NCI-H187 treated with DMSO at 0.1 percent for 48 hours (cell line): Measurements from ENCODE around the gene EXOC4.

Source experiments
- DNase-seq: peaks from one replicate; lab custom pipeline; 2025; lab: John Stamatoyannopoulos, UW

The EXOC4 gene

DNA sequence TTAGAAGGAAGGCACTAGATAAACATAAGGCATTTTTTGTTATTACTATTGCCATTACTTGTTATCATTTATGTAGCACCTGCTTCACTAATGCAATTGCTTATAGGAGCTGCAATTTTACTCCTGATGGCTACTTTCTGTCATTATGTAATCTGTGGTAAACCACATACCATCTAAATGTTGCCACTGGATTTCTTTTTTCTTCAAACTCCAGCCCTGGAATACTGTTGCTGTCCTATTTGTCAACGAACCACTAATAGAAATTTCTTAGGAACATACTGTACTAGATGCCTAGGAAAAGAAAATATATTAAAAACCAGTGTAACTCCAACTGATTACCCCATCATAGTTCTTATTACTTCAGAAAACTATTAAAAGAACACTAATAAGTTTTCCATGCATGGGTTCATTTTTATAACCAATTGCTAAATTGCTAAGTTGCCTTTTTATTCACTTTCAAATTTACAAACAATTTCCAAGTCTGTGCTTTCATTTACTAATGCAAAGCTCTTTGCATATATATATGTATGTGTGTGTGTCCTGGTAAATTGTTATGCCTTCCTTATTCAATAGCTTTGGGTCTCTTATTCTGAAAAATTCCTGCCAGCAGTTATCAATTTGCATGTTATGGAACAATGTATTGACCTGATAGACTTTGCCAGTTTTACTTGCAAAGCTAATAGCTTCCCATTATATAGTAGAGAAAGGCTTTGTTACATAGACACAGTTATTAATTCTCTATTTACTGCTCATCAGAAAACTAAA is 287.4 kb downstream of the EXOC4 start:
- no peak for DNase-seq

DNA sequence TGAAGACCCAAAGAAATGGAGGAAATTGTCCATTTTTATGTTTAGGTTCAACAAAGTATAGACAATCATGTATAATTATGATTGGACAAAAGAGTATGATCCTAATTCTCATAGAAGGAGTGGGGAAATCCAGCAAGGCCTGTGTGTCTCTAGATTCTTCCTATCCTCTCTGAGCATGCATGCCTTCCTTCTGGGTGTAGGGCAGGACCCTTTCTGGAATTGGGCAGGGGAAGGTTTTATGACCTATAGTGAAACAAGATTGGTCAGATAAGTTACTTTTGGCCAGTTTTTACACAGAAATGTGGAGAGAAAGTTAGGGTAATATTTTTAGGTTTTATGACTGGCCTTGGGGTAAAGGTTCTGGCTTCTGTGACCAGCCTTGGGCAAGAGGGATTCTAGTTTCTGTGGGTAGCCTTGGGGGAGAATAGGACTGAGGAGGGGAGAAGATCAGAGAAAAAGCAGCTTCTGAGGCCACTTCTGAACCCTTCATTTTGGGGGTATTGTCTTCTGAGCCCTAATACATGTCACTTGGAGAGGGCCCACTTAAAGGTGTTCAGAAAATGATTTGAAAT is 289.4 kb downstream of the EXOC4 start:
- DNase-seq: no peak

DNA sequence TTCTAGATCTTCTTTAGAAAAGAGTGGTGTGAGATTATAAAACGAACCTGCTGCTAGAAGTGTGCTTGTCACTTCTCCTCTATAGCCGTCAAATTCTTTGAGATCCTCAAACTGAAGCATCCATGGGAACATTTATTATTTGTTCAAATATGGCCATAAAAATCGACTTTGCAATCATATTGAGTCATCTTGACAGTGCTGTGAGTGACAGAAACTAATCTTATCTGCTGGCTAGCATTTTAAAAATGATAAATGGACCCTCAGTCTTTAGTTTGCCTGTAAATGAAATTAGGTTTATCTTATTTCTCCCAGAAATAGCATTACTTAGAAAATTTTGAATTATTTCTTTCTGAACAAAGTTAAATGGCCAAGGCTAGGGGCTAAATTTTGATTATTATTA is 290.8 kb downstream of the EXOC4 start:
- no peak for DNase-seq

DNA sequence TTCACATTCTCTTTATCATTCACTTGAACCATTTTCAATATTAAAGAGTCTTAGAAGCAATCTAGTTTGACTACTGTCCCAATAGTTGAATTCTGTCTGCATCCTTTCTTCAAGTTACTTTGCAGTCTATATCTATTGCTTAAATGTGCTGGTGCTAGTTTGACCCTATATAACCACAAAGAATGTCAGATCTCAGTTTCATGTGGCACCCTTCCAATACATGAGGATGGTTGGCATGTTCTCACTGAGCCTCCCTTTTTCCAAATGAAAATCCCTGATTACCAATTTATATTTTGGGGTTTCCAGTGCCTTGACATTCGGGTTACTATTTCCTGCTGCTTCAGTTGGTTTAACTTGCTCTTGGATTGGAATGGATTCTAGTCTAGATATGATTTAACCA is 292.7 kb downstream of the EXOC4 start:
- no peak for DNase-seq

DNA sequence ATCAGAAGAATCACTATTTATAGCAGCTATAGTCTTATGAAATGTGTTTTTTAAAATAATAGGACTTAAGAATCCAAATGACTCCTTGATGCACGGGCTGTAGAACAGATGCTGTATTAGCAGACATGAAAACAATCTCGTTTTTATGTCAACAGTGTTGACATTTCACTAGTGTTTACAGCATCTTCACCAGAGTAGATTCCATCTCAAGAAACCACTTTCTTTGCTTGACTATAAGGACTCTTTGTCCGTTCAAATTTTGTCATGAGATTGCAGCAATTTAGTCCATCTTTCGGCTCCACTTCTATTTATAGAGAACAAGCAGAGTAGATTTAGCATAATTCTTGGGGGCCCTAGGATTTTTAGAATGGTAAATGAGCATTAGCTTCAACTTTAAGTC is 295.1 kb downstream of the EXOC4 start:
- no peak for DNase-seq

DNA sequence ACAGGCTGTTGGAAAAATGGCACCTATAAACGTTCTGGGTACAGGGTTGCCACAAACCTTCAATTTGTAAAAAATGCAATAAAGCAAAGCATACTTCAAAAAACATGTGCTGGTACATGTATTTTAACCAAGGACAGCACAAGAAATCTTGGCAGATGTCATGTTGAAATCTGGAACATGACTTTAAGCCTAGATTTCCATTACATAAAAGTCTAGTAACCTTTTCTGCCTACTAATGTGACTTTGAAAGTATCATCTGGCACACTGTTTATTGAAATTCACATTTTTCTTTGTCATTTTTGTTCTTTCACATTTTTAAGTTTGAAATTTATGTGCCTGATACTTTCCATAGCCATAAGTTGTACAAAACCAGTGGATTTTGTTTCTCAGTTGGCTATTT is 296.8 kb downstream of the EXOC4 start:
- DNase-seq: no peak

DNA sequence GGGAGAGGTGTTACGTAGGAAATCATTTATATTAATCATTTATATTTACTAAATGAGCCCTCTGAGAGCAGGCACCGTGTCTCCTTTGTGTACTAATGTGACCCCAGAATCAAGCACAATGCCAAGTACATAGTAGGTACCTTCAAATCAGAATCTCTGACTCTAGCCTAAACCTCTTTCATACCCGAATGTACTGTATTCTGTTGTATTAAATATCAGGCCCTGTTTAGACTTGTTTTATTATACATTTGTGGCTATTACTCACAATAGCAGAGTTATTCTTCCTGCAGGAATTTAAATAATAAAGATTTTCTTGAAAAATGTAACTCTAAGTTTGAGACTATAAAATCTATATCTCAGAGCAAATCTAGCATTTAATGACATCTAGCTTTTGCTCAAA is 297.3 kb downstream of the EXOC4 start:
- DNase-seq: no peak

DNA sequence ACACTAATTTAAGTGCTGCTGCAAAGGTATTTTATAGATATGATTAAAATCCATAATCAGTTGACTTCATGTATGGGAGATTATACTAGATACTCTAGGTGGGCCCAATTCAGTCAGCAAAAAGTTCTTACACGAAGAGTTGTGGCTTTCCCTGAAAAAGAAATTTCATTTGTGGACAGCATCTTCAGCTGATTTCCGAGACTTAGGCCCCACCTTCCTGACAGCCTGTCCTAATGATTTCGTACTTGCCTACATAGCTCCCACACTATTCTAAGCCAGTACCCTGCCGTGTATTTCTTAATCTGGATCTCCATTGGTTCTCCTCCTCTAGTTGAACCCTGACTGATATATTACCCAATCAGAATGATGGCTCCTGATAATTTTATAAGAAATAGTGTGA is 297.9 kb downstream of the EXOC4 start:
- no peak for DNase-seq

DNA sequence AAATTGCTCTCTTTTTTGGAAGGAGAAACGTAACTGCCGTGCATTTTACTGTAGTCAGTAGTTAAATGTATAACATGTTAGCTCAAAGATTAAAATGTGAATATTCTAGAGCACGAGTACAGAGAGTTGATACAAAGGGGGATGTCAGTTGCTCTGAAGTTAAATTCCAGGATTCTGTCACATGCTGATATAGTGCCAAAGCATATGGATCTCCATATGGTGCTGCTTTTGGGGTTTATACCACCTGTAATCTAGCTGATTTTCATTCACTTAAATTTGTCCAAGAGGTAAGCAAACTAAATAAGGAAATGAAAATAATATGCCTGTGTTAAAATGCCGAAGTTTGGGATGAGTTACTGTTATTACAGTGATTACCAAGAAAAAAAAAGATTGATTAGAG is 298.6 kb downstream of the EXOC4 start:
- DNase-seq: no peak

DNA sequence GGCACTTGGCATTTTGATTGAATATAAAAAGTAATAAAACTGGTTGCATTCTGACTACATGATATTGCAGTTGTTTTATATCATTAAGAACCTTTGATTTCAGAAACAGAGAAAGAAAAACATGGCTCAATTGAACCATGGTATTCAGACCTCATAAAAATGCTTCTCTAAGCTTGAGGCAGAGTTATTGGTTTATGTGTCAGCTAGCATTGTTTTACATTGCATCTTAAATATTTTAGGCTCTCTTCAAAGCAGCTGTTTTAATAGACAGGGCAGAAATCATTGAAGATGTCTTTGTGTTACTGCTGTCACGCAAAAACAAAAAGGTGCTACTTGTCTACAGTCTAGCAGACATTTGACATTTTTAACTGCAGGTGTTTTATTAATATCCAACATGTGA is 299.2 kb downstream of the EXOC4 start:
- DNase-seq: no peak

DNA sequence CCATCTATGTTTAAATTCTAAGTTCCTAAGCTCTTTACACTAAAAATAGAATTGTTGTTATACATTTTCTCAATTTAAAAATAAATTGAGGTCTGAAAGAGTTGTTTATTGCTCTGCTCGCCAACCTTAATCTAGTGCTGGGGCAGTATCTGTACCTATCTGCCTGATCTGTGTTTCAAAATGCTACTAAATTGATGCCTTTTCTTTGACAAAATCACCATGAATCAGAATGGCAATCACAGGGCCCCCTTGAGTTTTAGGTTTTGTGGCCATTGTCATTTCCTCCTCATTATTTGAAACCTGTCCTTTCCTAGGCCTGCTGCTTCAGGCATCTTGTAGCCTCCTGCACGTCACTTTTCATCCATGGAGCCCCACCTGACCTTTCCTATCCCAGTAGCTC is 301.5 kb downstream of the EXOC4 start:
- DNase-seq: no peak

DNA sequence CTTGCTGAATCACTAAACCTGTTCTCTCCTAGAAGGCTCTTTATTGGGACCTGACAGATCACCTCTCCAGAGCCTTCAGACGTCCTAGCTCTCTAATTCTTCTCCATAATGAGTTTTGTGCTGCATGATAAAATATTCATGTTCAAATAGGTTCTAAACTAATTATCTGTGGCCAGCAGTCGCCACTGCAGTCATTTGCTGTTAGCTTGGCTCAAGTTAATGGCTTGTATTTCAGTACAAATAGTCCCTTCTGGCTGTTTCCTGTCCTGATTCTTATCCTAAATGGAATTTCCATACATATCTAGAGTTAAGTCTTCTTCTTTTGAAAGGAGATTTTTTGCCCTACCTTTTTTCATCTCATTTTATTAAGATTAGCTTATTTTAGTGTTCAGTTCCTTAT is 303.2 kb downstream of the EXOC4 start:
- DNase-seq: no peak

DNA sequence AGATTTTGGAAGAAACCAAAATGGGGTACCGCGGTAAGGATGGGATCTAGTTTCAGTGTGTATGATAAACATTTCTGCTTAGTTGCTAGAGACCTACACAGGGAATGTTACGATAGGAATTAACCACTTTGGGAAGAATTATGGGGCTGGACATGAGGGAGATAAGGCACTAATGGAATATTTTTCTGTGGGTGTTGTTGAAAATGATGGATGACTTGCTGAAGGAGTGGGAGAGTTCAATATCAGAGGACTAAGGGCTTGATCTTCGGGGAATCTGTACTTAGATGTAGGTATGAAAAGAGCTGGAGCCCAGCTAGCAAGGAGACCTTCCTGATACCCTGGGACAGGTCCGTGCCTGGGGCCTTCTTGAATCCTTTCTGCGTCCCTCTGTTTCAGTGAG is 303.7 kb downstream of the EXOC4 start:
- DNase-seq: no peak

DNA sequence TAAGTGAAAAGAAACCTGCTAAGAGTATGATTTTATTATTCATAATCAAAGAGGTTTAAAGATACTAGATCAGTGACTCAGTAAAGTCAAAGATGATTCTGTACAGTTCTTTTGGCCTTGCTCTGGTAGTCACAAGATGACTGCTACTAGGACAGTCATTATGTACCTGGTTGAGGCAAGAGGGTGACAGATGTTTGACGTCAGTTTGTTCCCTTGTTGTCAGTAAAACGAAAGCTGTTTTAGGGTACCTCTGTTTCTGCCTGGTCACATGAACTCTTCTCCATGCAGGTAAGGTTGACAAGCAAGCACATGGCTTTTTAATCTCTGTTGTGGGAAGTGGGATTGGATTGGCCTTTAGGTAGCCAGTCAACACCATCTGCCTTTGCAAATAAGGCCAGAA is 308.0 kb downstream of the EXOC4 start:
- DNase-seq: no peak

DNA sequence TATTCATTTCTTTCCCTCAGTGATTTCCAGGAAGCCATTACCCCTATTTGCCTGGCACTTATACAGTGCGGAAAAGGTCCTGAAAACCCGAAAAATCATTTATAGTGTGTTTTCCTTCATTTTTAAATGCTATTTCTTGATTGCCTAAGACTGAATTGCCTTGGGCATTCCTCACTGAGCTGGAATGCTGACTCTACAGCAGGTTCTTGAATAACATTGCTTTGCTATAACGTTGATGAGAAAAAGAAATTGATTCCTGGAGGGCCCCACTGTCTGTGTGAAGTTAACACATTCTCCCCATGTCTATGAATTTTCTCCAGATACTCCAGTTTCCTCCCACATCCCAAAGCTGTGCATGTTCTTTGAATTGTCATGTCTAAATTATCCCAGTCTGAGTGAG is 308.5 kb downstream of the EXOC4 start:
- no peak for DNase-seq

DNA sequence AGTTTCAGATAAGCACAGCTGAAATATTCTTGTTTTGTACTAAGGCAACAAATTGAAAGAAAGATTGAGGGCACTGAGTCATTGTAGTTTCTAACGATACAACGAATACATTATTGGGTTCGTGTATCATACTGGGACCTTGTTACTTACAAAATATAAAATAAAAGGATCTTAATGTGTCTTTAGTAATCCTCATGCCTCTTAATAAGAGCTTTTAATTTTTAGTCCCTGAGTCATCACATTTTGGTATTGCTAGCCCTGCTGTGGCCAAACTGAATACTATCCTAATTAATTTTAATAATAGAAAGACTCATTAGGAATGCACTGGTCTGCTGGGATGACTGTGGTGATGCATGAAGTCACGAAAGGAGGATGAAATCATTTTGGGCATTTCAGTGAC is 309.7 kb downstream of the EXOC4 start:
- no peak for DNase-seq

DNA sequence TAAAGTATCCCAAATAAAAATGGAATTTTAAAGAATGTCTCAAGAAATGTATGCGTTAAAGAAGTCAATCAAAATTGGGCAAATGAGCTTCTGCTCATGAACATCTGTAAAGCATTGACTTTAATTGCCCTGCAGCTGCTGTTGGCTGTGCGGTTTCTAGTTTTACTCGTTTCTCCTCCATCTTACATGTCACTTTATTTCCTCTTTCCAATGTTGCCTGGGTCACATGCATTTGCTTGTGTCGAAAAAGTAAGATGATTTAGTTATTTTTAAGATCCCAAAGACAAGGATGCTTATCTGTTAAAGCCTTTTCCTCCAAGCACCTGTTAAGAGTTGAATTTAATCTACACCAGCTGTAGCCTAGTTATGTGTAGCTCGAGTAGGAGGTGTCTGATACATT is 310.4 kb downstream of the EXOC4 start:
- no peak for DNase-seq

DNA sequence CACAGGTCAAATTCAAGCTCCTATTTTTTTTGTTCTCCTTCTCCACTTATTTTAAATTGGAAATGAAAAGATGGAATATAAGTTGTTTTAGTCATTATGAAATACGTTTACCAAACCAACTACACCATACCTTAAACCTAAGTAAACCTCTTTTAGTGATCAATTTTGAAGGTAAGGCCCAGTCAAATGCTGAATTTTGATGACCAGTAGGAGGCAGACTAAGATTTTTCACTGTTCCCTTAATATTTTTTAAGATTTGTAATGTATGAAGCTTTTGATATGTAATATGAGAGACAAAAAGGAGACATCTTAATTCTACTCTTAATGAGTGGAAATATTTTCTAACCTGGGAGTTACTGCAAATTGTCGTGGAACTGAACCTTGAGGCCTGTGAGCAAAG is 311.6 kb downstream of the EXOC4 start:
- no peak for DNase-seq

DNA sequence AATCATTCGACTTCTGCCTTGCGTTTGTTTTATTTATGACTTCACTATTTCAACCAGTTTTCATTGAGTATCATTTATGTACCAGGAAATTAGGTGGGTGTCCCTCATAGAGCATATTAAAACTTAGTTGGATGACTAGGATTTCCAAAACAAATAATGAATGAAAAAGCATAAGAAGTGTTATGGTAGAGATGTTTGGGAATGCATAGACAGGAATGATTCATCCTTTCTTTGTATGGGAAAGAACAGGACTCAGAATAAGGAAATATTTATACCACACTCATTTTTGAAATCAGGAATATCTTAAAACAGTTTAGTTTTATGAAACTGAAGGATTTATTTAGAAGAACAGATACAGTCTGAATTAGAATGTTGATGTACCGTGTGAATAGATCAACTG is 315.7 kb downstream of the EXOC4 start:
- no peak for DNase-seq

DNA sequence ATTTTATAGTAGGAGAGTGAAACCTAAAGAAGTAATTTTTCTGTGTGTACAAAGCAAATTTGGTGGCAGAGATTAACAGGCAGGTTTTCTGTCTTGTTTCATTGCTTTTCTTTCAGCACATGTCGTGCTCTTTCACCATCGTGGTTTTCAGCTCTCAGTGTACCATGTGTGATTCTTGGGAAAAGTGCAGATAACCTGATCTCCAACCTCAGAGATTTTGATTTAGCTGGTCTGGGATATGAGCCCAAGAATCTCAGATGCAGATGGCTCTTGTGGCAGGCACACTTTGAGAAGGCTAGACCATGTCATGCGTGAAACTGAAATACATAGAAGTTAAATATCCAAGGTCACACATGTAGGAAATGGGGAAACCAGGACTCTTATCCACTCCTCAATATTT is 317.4 kb downstream of the EXOC4 start:
- no peak for DNase-seq

DNA sequence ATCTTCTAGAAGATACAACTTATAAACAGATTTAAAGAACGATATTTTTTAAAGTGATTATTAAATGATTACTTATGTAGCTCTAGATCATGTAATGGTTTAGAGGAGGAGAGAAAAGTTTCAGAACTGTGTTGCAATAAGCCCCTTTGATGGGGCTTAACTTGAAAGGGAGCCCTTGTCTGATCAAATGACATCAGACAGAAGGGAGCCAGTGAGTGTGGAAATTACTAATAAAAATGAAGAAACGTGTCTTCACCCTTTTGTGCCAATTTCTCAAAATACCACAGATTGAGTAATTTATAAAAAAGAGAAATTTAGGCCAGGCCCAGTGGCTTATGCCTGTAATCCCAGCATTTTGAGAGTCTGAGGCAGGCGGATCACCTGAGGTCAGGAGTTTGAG is 318.2 kb downstream of the EXOC4 start:
- DNase-seq: no peak

DNA sequence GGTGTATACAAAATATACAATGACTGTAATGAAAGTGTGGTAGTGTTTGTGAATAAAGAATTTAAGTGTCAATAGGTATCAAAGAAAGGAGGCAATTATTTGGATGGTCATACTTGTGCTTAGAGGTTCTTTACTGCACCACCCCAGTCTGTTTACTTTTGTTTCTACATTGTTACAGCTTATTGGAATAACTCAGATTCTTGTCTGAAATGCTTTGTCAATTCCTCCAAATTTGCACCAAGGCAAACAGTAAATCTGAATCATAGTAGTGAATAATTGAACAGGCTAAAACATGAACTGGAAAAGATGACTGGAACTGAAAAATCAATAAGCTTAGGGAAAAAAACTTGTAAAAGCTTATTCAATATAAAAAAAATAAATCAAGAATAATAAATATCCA is 319.2 kb downstream of the EXOC4 start:
- no peak for DNase-seq

DNA sequence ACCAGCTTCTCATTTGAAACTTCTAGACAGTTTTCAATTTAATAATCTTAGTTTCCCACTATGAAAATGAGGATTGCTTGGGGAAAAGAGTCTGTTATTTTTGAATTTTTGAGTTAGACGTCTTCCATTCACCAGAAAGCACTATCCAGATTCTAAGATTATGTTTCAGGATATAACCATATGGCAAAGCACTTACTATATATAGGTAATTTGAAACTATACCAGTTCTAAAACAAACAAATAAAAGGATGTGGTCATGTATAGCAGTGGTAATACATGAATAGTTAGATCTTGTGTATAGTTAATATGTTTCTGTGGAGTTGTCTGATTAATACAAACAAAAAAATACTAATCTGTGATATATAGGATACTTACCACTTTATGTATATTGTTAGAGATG is 320.0 kb downstream of the EXOC4 start:
- DNase-seq: no peak

DNA sequence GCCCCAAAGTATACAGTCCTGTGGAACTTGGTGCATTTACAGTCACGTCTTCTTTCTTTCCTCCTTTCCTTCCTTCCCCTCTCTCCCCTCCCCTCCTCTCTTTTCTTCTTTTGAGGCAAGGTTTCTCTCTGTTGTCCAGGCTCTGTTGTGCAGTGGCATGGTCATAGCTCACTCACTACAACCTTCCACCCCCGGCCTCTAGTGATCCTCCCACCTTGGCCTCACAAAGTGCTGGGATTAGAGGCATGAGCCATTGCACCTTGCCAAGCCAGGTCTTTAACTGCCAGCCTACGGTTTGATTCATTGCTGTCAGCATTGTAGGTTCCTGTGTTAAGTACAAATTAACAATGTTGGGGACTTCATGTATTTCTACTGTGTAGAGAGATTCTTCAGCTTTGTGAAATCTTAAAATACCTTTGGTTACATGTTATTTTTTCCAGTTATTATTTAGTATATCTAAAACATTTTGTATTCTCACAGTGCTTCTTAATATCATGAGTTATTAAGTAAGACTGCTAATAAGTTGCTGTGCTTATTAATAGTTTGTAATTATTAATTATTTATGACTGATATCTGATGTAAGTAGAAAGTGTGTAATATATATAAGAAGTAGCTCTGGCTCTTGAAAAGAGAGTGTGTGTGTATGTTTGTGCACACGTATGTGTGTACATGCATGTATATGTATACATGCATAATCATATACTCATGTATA is 320.8 kb downstream of the EXOC4 start:
- no peak for DNase-seq
